HepG2 (cell line): ENCODE measurements around the gene STYXL1. TPM values are rescaled to one million over a fixed set of nuclear protein-coding genes. Genes with fewer than 3 reads are reported as not detected.

Experiments used
- ATF7 ChIP-seq, 2 experiments: fragments of 450-650 bp in 1 of 2; sonication (generic) in 1 of 2; formaldehyde crosslinking in 1 of 2; IDR thresholded peaks; 2 replicates each; pipeline versions ENCODE4 v1.4.0 to v1.6.1; 2016 to 2020; ENCODE audit warnings: antibody characterized with exemption in 1 of 2, mild to moderate bottlenecking in 1 of 2, missing genetic modification reagents in 1 of 2
- GATA4 ChIP-seq: sonication (generic); IDR thresholded peaks from 2 replicates; pipeline ENCODE4 v1.6.1; 2016; ENCODE audit warnings: antibody characterized with exemption, low read depth, borderline replicate concordance
- GATAD2A ChIP-seq: IDR thresholded peaks from 2 replicates; pipeline ENCODE4 v1.6.1; 2016
- KDM5B ChIP-seq: sonication (generic); formaldehyde crosslinking; IDR thresholded peaks from 2 replicates; pipeline ENCODE4 v1.4.0; 2020; ENCODE audit warnings: missing genetic modification reagents, mild to moderate bottlenecking, borderline replicate concordance
- MATR3 ChIP-seq: sonication (generic); formaldehyde crosslinking; IDR thresholded peaks from 2 replicates; pipeline ENCODE4 v1.4.0; 2020; ENCODE audit warnings: missing genetic modification reagents
- NFYB ChIP-seq: sonication (generic); formaldehyde crosslinking; IDR thresholded peaks from 2 replicates; pipeline ENCODE4 v1.4.0; 2020; ENCODE audit warnings: missing genetic modification reagents
- PRDM10 ChIP-seq: sonication (generic); formaldehyde crosslinking; IDR thresholded peaks from 2 replicates; pipeline ENCODE4 v1.4.0; 2020; ENCODE audit warnings: low read depth, missing genetic modification reagents
- SMARCC2 ChIP-seq: fragments of 450-650 bp; IDR thresholded peaks from 2 replicates; pipeline ENCODE4 v1.6.1; 2017; ENCODE audit warnings: antibody characterized with exemption, mild to moderate bottlenecking
- SNAPC5 ChIP-seq: sonication (generic); formaldehyde crosslinking; IDR thresholded peaks from 2 replicates; pipeline ENCODE4 v1.8.1; 2023; ENCODE audit warnings: mild to moderate bottlenecking, missing genetic modification reagents, borderline replicate concordance
- TBP ChIP-seq: sonication (generic); formaldehyde crosslinking; IDR thresholded peaks from 2 replicates; pipeline ENCODE4 v1.5.0; 2020; ENCODE audit warnings: missing genetic modification reagents
- ZBTB26 ChIP-seq: IDR thresholded peaks from 2 replicates; pipeline ENCODE4 v1.6.1; 2016; ENCODE audit warnings: missing compliant biosample characterization, missing genetic modification reagents, borderline replicate concordance
- ZKSCAN1 ChIP-seq: fragments of 150-350 bp; IDR thresholded peaks from 2 replicates; pipeline ENCODE4 v1.6.1; 2014; ENCODE audit warnings: low read length
- ZKSCAN5 ChIP-seq: sonication (generic); formaldehyde crosslinking; IDR thresholded peaks from 2 replicates; pipeline ENCODE4 v1.5.1; 2020; ENCODE audit warnings: mild to moderate bottlenecking, missing genetic modification reagents
- ZMAT3 ChIP-seq: sonication (generic); formaldehyde crosslinking; conservative IDR thresholded peaks from 2 replicates; pipeline ENCODE4 v1.7.0; 2021; ENCODE audit warnings: missing genetic modification reagents
- ZNF512B ChIP-seq: sonication (generic); formaldehyde crosslinking; IDR thresholded peaks from 2 replicates; pipeline ENCODE4 v1.5.1; 2020; ENCODE audit warnings: missing genetic modification reagents, mild to moderate bottlenecking, borderline replicate concordance
- ZNF652 ChIP-seq: IDR thresholded peaks from 2 replicates; pipeline ENCODE4 v1.6.1; 2016; ENCODE audit warnings: low read depth, borderline replicate concordance
- ZNF660 ChIP-seq: sonication (generic); formaldehyde crosslinking; IDR thresholded peaks from 2 replicates; pipeline ENCODE4 v1.5.1; 2020; ENCODE audit warnings: mild to moderate bottlenecking, low read depth, missing genetic modification reagents, borderline replicate concordance
- ZNF788 ChIP-seq: sonication (generic); formaldehyde crosslinking; IDR thresholded peaks from 2 replicates; pipeline ENCODE4 v1.5.0; 2020; ENCODE audit warnings: mild to moderate bottlenecking, missing genetic modification reagents, borderline replicate concordance
- ZNF879 ChIP-seq: sonication (generic); formaldehyde crosslinking; IDR thresholded peaks from 2 replicates; pipeline ENCODE4 v1.8.1; 2023; ENCODE audit warnings: missing genetic modification reagents
- ZXDC ChIP-seq: sonication (generic); formaldehyde crosslinking; IDR thresholded peaks from 2 replicates; pipeline ENCODE4 v1.5.0; 2020; ENCODE audit warnings: mild to moderate bottlenecking, missing genetic modification reagents
- polyA plus RNA-seq, 8 experiments: library from polyadenylated mRNA; depleted of rRNA in 3 of 8; stranded (reverse) in 7 of 8; unstranded in 1 of 8; fragments of >200 nt; fragmentation: Illumina TruSeq in 4 of 8; extraction: Trizol in 4 of 8; gene quantifications; 2 replicates each; pipeline versions ENCODE4 v1.2.1 to v1.2.3, GENCODE V29; 2011 to 2016; ENCODE audit warnings: low read depth in 4 of 8, missing spikeins in 1 of 8, mixed read lengths in 1 of 8; ENCODE audit not compliant: insufficient read depth in 1 of 8
- total RNA-seq, 5 experiments: library from RNA; depleted of rRNA; stranded (reverse); fragments of >200 nt; fragmentation: Illumina TruSeq; extraction: Trizol; gene quantifications; 2 replicates each; pipeline ENCODE4 v1.2.3, GENCODE V29; 2016; ENCODE audit warnings: low read depth in 1 of 5

STYXL1 gene
- total and polyA plus RNA-seq, 2 of the 13 experiments (the other 11 are each of a cell fraction or from before 2014, with no cell fraction given), result 23.9 to 38.3 TPM

GRCh38 chr7:76020031-76020714, 27.6 kb downstream of the STYXL1 start (continued):
- TF ChIP-seq ZNF652, result no peak
- TF ChIP-seq ZXDC (CRISPR knock-in tag), result no peak
- TF ChIP-seq ZKSCAN1, result no peak
- no peak for TF ChIP-seq GATA4
- no peak for TF ChIP-seq MATR3 (CRISPR knock-in tag)
- no peak for TF ChIP-seq KDM5B (CRISPR knock-in tag)
- TF ChIP-seq ZNF660, result no peak
- TF ChIP-seq ZNF879 (CRISPR knock-in tag), result no peak
- TF ChIP-seq ZKSCAN5 (CRISPR knock-in tag), result no peak
- TF ChIP-seq GATAD2A (CRISPR knock-in tag), result no peak
- no peak for TF ChIP-seq TBP (CRISPR knock-in tag)
- TF ChIP-seq NFYB (CRISPR knock-in tag), result no peak
- no peak for TF ChIP-seq ZMAT3 (CRISPR knock-in tag)
- TF ChIP-seq ZBTB26 (CRISPR knock-in tag), result no peak
- TF ChIP-seq PRDM10 (CRISPR knock-in tag), result no peak
- TF ChIP-seq SMARCC2, result no peak
- TF ChIP-seq ZNF512B, result no peak
- no peak for TF ChIP-seq SNAPC5 (CRISPR knock-in tag)
- TF ChIP-seq ZNF788 (CRISPR knock-in tag), result peak; percentile 47; the same call in 1 of the 2 replicates
- TF ChIP-seq ATF7 (IDR thresholded peaks at IDR 0.05), result no peak
- no peak for TF ChIP-seq ATF7 (CRISPR knock-in tag; IDR thresholded peaks at IDR 0.05)
